Loucy (cell line): ENCODE results near the gene UTP14C.

Source experiments
- H2AFZ ChIP-seq: fragments of 200-600 bp; sonication (generic); 2 replicates; pipeline ENCODE4 v1.6.0; 2016; ENCODE audit warnings: antibody characterized with exemption, mild to moderate bottlenecking, low read length, moderate library complexity
- H3F3A ChIP-seq: fragments of 200-600 bp; 2 replicates; pipeline ENCODE4 v1.6.0; 2016; ENCODE audit warnings: antibody characterized with exemption, low read depth, mild to moderate bottlenecking
- H3K27me3 ChIP-seq: fragments of 200-600 bp; sonication (generic); 2 replicates; pipeline ENCODE4 v1.6.1; 2014; ENCODE audit warnings: low read length, mild to moderate bottlenecking; ENCODE audit not compliant: insufficient read depth, poor library complexity, severe bottlenecking
- H3K36me3 ChIP-seq: fragments of 200-600 bp; sonication (generic); 2 replicates; pipeline ENCODE4 v1.6.1; 2016; ENCODE audit warnings: low read length; ENCODE audit not compliant: insufficient read depth
- H3K4me1 ChIP-seq: fragments of 200-600 bp; sonication (generic); 2 replicates; pipeline ENCODE4 v1.5.1; 2014; ENCODE audit warnings: low read length, mild to moderate bottlenecking; ENCODE audit not compliant: insufficient read depth, poor library complexity, severe bottlenecking
- H3K4me2 ChIP-seq: fragments of 200-600 bp; sonication (generic); 2 replicates; pipeline ENCODE4 v1.6.0; 2014; ENCODE audit warnings: antibody characterized with exemption, low read length, low read depth, mild to moderate bottlenecking; ENCODE audit not compliant: poor library complexity, severe bottlenecking
- H3K4me3 ChIP-seq: fragments of 200-600 bp; sonication (generic); 2 replicates; pipeline ENCODE4 v1.5.1; 2014; ENCODE audit warnings: low read length, mild to moderate bottlenecking, mixed read lengths; ENCODE audit not compliant: poor library complexity, severe bottlenecking
- H3K79me2 ChIP-seq: fragments of 200-600 bp; sonication (generic); 2 replicates; pipeline ENCODE4 v1.6.1; 2014; ENCODE audit warnings: low read length; ENCODE audit not compliant: insufficient read depth
- H3K9ac ChIP-seq: fragments of 200-600 bp; sonication (generic); 2 replicates; pipeline ENCODE4 v1.6.0; 2014; ENCODE audit warnings: mild to moderate bottlenecking, low read depth, low read length, moderate library complexity; ENCODE audit not compliant: poor library complexity, severe bottlenecking
- H3K9me2 ChIP-seq: fragments of 200-600 bp; sonication (generic); replicated peaks from 2 replicates; pipeline ENCODE4 v1.6.1; 2016; ENCODE audit warnings: low read depth, low read length, mixed read lengths
- H3K9me3 ChIP-seq: fragments of 200-600 bp; sonication (generic); 2 replicates; pipeline ENCODE4 v1.6.1; 2014; ENCODE audit warnings: mild to moderate bottlenecking, antibody characterized with exemption, low read length, low read depth; ENCODE audit not compliant: insufficient read depth
- H4K20me1 ChIP-seq: fragments of 200-600 bp; sonication (generic); 2 replicates; pipeline ENCODE4 v1.6.0; 2014; ENCODE audit warnings: antibody characterized with exemption, low read length, mild to moderate bottlenecking; ENCODE audit not compliant: insufficient read depth, poor library complexity, severe bottlenecking
- CTCF ChIP-seq: fragments of 200-600 bp; sonication (generic); conservative IDR thresholded peaks from 2 replicates; pipeline ENCODE4 v1.5.1; 2014; ENCODE audit warnings: mild to moderate bottlenecking, antibody characterized with exemption, low read length
- EZH2phosphoT487 ChIP-seq: fragments of 200-600 bp; IDR thresholded peaks from 2 replicates; pipeline ENCODE4 v1.6.1; 2018; ENCODE audit warnings: antibody characterized with exemption, mild to moderate bottlenecking, moderate library complexity, borderline replicate concordance

Gene UTP14C

GRCh38 chr13:52016296-52016695 lies 8.2 kb upstream of the UTP14C start:
- Histone ChIP-seq H3F3A (no peaks in the 10 kb centered on the region), H2AFZ (no peak overlapping the region), H3K9ac (no peak overlapping the region), H3K9me3 (no peaks in the 10 kb centered on the region), H3K4me3 (no peak overlapping the region), H4K20me1 (peaks cover 15% of the 10 kb centered on the region), H3K36me3 (peaks cover 12% of the 10 kb centered on the region; the same call in 1 of the 2 replicates), H3K4me2 (no peak overlapping the region), H3K27me3 (peaks cover 4% of the 10 kb centered on the region), H3K4me1 (peaks cover 10% of the 10 kb centered on the region), H3K9me2 (no peaks in the 10 kb centered on the region), H3K79me2 (peaks cover 60% of the 10 kb centered on the region)
- TF ChIP-seq CTCF = no peak
- no peak for TF ChIP-seq EZH2phosphoT487

GRCh38 chr13:52020191-52020590 lies 4.3 kb upstream of the UTP14C start:
- H3K79me2 ChIP-seq = peaks cover 32% of the 10 kb centered on the region
- H3K4me1 ChIP-seq = no peaks in the 10 kb centered on the region
- H3K9ac ChIP-seq = no peak overlapping the region
- no peaks in the 10 kb centered on the region for H3K27me3 ChIP-seq
- no peaks in the 10 kb centered on the region for H3K9me3 ChIP-seq
- no peaks in the 10 kb centered on the region for H3F3A ChIP-seq
- no peaks in the 10 kb centered on the region for H3K9me2 ChIP-seq
- no peak overlapping the region for H2AFZ ChIP-seq
- no peak overlapping the region for H3K4me3 ChIP-seq
- H3K4me2 ChIP-seq = no peak overlapping the region
- peaks cover 20% of the 10 kb centered on the region; the same call in 1 of the 2 replicates for H3K36me3 ChIP-seq
- TF ChIP-seq EZH2phosphoT487 (no peak), CTCF (no peak)
- peaks cover 4% of the 10 kb centered on the region for H4K20me1 ChIP-seq

- Histone ChIP-seq H3K27me3 (no peaks in the 10 kb centered on the region), H3F3A (no peaks in the 10 kb centered on the region), H3K4me1 (no peaks in the 10 kb centered on the region), H2AFZ (no peak overlapping the region), H3K9me3 (no peaks in the 10 kb centered on the region), H4K20me1 (peaks cover 4% of the 10 kb centered on the region), H3K4me2 (no peak overlapping the region), H3K79me2 (peaks cover 12% of the 10 kb centered on the region; the same call in 1 of the 2 replicates), H3K9ac (no peak overlapping the region), H3K9me2 (no peaks in the 10 kb centered on the region), H3K36me3 (peaks cover 20% of the 10 kb centered on the region; the same call in 1 of the 2 replicates), H3K4me3 (no peak overlapping the region)
- TF ChIP-seq CTCF = no peak
- TF ChIP-seq EZH2phosphoT487 = no peak
Observed at GRCh38 chr13:52022356-52022755, 2.1 kb upstream of the UTP14C start.
